Kidney epithelial cell (primary cell): ENCODE measurements around the gene SPRR1A. TPM values are rescaled to one million over a fixed set of nuclear protein-coding genes. Genes with fewer than 3 reads are reported as not detected.

ENCODE experiments used
- DNase-seq: peaks from one replicate; pipeline ENCODE4 v3.0.0-alpha.2; 2010; ENCODE audit warnings: low read depth
- H3K27me3 ChIP-seq: 2 replicates; pipeline ENCODE4 v1.6.0; 2011; ENCODE audit warnings: low read length; ENCODE audit not compliant: control insufficient read depth, insufficient read depth
- H3K36me3 ChIP-seq: 2 replicates; pipeline ENCODE4 v1.5.1; 2011; ENCODE audit warnings: low read length; ENCODE audit not compliant: control insufficient read depth, insufficient read depth
- H3K4me3 ChIP-seq: 2 replicates; pipeline ENCODE4 v1.5.1; 2011; ENCODE audit warnings: low read depth, mild to moderate bottlenecking, control low read depth, low read length
- total RNA-seq: library from RNA; depleted of rRNA; stranded (reverse); fragments of >200 nt; gene quantifications from 2 replicates; pipeline ENCODE4 v1.2.3, GENCODE V29; 2015
- TF ChIP-seq, protein P1 (sequence below): IDR thresholded peaks from 2 replicates; pipeline ENCODE4 v1.5.1; 2011; ENCODE audit warnings: mild to moderate bottlenecking, moderate library complexity, low read length, control low read depth, inconsistent platforms; ENCODE audit not compliant: insufficient read depth, poor library complexity, severe bottlenecking

The SPRR1A gene
- total RNA-seq, 1 donor from 2014 or later, result not detected

DNA sequence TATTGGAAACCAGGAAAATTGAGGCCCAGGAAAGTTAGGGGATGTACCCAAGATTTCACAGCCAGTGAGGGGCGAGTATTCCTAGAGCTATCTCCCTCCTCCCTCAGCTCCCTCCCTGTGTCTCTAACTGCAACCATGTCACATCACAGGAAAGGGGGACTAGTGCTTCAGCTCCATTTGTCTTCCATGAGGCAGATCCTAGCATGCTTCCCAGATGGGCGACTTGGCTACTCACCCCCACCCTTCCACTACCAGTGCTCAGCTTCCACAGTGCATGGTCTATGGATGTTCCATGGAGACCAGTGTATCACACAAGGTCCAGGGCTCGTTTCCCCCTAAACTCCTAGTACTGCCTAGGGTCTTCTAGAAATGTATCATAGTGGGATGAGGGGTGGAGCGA lies 18.0 kb upstream of the SPRR1A start:
- TF ChIP-seq, protein P1, sequence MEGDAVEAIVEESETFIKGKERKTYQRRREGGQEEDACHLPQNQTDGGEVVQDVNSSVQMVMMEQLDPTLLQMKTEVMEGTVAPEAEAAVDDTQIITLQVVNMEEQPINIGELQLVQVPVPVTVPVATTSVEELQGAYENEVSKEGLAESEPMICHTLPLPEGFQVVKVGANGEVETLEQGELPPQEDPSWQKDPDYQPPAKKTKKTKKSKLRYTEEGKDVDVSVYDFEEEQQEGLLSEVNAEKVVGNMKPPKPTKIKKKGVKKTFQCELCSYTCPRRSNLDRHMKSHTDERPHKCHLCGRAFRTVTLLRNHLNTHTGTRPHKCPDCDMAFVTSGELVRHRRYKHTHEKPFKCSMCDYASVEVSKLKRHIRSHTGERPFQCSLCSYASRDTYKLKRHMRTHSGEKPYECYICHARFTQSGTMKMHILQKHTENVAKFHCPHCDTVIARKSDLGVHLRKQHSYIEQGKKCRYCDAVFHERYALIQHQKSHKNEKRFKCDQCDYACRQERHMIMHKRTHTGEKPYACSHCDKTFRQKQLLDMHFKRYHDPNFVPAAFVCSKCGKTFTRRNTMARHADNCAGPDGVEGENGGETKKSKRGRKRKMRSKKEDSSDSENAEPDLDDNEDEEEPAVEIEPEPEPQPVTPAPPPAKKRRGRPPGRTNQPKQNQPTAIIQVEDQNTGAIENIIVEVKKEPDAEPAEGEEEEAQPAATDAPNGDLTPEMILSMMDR, result no peak
- Histone ChIP-seq H3K4me3 (no peak overlapping the region), H3K36me3 (no peaks in the 10 kb centered on the region), H3K27me3 (no peaks in the 10 kb centered on the region)
- no peak for DNase-seq

DNA sequence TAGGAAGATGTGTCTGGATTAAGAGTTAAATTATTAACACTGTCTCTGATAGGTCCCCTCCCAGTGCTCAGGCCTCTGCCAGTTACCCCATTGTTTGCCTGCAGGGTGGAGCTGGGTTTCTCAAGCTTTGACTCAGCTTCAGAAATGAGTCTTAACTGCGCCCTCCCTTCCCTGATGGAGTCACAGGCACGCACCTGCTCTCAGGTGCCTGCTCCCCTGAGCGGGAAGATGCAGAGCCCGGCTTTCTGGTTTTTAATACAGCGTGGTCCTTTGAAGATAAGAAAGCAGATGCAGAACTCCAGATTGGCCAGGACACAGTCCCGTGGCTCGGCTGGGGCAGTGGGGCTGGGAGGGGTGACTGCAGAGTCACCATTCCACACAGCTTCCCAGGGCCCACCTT lies 16.7 kb upstream of the SPRR1A start:
- DNase-seq, result no peak
- Histone ChIP-seq H3K27me3 (no peaks in the 10 kb centered on the region), H3K4me3 (no peak overlapping the region), H3K36me3 (no peaks in the 10 kb centered on the region)
- TF ChIP-seq, protein P1, result no peak

DNA sequence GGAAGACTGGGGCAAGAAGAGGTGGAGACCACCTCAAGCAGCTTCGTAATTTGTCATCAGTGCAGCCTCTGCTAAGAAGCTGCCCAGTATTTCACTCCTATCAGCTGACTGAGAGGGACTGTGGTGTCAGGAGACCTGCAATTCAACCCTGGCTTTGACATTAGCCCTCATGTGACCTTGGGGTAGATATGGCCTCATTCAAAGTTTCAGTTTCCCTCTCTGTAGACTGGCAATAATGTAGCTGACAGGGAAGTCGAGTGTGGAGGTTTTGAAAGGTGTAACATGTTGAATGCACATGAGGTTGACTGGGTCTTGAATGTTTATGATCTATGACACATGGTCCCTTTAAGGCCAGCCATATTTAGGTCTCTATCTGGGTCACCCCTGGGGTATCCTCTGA lies 15.6 kb upstream of the SPRR1A start:
- no peak for DNase-seq
- Histone ChIP-seq H3K27me3 (no peaks in the 10 kb centered on the region), H3K36me3 (no peaks in the 10 kb centered on the region), H3K4me3 (no peak overlapping the region)
- TF ChIP-seq, protein P1, result no peak

DNA sequence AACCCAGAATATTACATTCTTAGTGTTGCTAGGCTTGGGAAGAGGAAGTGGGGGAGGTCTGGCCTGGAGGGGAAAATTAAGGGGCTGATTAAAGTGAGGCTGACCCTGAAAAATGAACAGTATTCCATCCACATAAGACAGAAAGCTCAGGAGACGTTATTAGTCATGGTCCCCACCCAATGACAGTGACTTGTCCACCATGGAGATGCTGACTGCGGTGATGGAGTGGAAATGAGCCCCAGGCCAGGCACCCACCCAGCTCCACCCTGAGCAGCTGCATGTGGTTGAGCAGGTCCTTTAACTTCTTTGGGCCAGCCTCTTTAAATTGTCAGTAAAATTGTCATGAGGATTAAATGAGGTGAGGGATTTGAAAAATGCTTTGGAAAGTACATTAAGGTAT lies 14.8 kb upstream of the SPRR1A start:
- TF ChIP-seq, protein P1, result no peak
- no peak for DNase-seq
- Histone ChIP-seq H3K4me3 (no peak overlapping the region), H3K27me3 (no peaks in the 10 kb centered on the region), H3K36me3 (no peaks in the 10 kb centered on the region)

DNA sequence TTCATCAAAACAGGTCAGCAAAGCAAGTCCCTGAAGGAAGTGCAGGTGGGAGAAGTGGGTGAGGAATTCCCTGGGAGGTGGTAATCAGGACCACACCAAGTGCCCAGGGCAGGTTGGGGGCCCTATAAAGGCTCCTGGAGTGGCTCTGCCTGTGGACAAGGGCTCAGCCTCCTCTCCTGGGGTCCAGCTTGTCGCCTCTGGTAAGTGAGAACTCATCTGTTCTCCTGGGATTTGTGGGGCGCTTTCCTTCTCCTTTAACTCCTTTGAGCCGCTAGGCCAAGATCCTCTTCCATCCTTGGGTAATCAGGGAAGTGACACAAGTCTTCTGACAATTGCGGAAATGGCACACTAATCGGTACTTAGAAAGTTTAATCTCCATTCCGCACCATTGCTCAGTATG lies 13.4 kb upstream of the SPRR1A start, which contains the start of gene SPRR4:
Gene SPRR4, plus strand, starts transcription at position 154 of the 400 bp plus-strand sequence. CDS start 1,243 bp downstream, outside the sequence.
- H3K27me3 ChIP-seq, result no peaks in the 10 kb centered on the region
- no peak for DNase-seq
- H3K4me3 ChIP-seq, result no peak within 1 kb of the TSS
- no peaks in the 10 kb centered on the region for H3K36me3 ChIP-seq
- TF ChIP-seq, protein P1, result no peak

DNA sequence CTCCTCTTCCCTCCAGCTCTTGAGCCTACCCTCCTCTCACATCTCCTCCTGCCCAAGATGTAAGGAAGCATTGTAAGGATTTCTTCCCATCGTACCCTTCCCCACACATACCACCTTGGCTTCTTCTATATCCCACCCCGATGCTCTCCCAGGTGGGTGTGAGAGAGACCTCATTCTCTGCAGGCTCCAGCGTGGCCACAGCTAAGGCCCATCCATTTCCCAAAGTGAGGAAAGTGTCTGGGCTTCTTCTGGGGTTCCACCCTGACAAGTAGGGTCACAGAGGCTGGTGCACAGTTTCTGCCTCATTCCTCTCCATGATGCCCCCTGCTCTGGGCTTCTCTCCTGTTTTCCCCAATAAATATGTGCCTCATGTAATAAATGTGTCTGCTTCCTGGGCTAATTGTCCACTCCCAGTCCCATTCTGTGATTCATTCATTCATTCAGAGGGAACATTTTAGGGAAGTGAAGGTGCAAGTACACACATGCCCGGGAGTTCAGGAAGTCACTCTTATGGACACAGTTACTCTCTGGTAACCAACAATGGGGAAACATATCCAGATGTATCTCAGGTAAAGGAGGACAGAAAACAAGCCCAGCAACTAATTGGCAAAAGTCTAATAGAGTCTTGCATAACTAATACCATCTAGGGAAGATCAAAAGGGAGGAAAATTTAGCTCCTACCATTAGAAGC lies 11.5 kb upstream of the SPRR1A start:
- no peak overlapping the region for H3K4me3 ChIP-seq
- DNase-seq, result no peak
- no peaks in the 10 kb centered on the region for H3K36me3 ChIP-seq
- H3K27me3 ChIP-seq, result no peaks in the 10 kb centered on the region
- TF ChIP-seq, protein P1, result no peak
